Measurements from ENCODE around the gene OSBPL10. TPM values are rescaled to one million over a fixed set of nuclear protein-coding genes. Genes with fewer than 3 reads are reported as not detected.

OSBPL10 gene
- total RNA-seq, 2 donors from 2014 or later, result 2.2 to 5.1 TPM

GRCh38 chr3:31906182-31906581 is 74.9 kb downstream of the OSBPL10 start:
- Mint-ChIP-seq H3K9me3 (no peaks in the 10 kb centered on the region), H3K27me3 (ENCODE audit: low read depth) (no peaks in the 10 kb centered on the region)

DNA sequence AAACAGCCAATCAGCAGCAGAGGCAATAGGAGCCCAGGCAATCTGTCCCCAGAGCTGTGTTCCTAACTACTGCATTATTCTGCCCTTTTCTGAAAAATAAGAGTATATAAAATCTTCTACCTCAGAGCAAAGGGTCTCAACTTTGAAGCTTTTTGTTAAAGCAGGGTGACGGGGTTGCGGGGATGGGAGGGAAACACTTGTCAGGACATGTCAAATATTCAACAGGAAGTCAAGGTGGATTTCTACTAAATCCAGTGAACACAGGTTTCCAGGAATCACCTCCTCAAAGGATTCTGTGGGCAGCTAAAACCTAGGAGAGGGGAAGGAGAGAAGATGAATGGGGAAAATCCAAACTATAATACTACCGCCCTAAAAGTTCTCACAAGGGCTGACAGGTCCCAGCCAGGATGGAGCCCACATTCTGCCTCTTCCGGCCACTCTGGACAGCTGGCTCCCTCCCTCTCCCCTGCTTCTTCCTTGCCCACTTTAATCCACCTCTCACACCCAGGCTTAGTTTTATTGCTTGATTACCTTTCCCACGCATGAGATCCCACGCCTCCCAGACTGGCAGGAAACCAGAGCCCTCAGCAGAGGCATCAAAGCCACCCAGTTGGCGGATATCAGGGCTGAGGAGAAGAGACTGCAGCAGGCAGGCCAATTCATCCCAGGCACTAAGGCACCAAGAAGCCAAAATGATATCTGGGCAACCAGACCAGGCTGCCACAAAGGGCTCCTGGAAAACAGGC is 77.2 kb downstream of the OSBPL10 start:
- no peaks in the 10 kb centered on the region for H3K27me3 Mint-ChIP-seq (ENCODE audit: low read depth)
- H3K4me1 Mint-ChIP-seq (ENCODE audit: low read depth), result peaks cover 14% of the 10 kb centered on the region
- DNase-seq, result no peak
- no peak for ATAC-seq (replicated peaks in 1 of 2)
- H3K4me3 Mint-ChIP-seq, result no peak overlapping the region
- no peaks in the 10 kb centered on the region for H3K9me3 Mint-ChIP-seq
- H3K27ac Mint-ChIP-seq, result no peak overlapping the region
- H3K36me3 Mint-ChIP-seq (ENCODE audit: insufficient read depth in 2 of 2), result no peaks in the 10 kb centered on the region

More at GRCh38 chr3:31906182-31906581, 74.9 kb downstream of the OSBPL10 start:
- H3K4me1 Mint-ChIP-seq (ENCODE audit: low read depth), result peaks cover 7% of the 10 kb centered on the region
- no peak overlapping the region for H3K27ac Mint-ChIP-seq
- no peaks in the 10 kb centered on the region for H3K36me3 Mint-ChIP-seq (ENCODE audit: insufficient read depth in 2 of 2)
- no peak for DNase-seq
- no peak overlapping the region for H3K4me3 Mint-ChIP-seq
- ATAC-seq (replicated peaks in 1 of 2), result no peak

DNA sequence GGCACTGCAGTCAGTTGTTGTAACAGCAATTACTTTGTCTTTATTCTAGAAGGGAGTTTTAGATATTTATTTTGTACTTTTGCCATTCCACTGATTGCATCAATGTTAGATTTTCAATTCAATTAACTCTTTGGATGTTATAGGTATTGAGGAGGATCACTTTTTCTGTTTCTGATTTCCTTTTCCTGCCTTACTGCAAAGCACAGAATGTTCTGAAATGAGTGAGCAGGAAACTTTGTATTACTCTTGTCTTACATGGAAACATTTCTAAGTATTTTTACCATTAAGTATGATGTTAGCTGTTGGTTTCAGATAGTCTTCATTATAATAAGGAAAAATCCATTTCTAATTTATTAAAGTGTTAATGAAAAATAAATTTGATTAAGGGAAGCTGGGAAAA is 80.5 kb downstream of the OSBPL10 start:
- DNase-seq, result no peak
- H3K4me3 Mint-ChIP-seq, result peak overlapping the region in 1 of 2 donors; percentile 21
- no peaks in the 10 kb centered on the region for H3K27me3 Mint-ChIP-seq (ENCODE audit: low read depth)
- no peaks in the 10 kb centered on the region for H3K9me3 Mint-ChIP-seq
- no peaks in the 10 kb centered on the region for H3K36me3 Mint-ChIP-seq (ENCODE audit: insufficient read depth in 2 of 2)
- H3K4me1 Mint-ChIP-seq (ENCODE audit: low read depth), result peaks cover 14% of the 10 kb centered on the region
- no peak overlapping the region for H3K27ac Mint-ChIP-seq
- no peak for ATAC-seq (replicated peaks in 1 of 2)

GRCh38 chr3:31896648-31897433 is 84.2 kb downstream of the OSBPL10 start:
- Mint-ChIP-seq H3K4me1 (ENCODE audit: low read depth) (peaks cover 7% of the 10 kb centered on the region), H3K27ac (no peak overlapping the region), H3K36me3 (ENCODE audit: insufficient read depth in 2 of 2) (no peaks in the 10 kb centered on the region), H3K9me3 (no peaks in the 10 kb centered on the region), H3K27me3 (ENCODE audit: low read depth) (peaks cover 5% of the 10 kb centered on the region), H3K4me3 (no peak overlapping the region)
- DNase-seq (no peak), ATAC-seq (replicated peaks in 1 of 2) (no peak)

DNA sequence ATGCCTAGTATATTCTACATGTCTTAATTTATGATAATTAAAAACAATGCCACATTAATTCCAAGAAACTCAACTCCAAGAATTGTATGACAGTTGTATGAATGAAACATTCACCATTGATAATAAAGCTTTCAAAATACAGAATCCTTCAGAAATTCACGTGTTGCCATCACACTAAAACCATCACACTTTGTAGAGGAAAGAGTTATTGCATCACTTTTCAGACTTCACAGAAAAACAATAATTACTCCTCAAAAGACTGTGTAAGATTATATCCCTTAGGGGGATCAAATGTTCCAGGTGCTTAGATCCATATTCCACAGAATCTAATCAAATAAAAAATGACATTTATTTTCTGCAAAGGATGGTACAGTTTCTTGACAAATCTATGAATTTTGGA is 85.0 kb downstream of the OSBPL10 start:
- DNase-seq (no peak), ATAC-seq (replicated peaks in 1 of 2) (no peak)
- no peaks in the 10 kb centered on the region for H3K9me3 Mint-ChIP-seq
- no peak overlapping the region for H3K4me3 Mint-ChIP-seq
- H3K36me3 Mint-ChIP-seq (ENCODE audit: insufficient read depth in 2 of 2), result no peaks in the 10 kb centered on the region
- peaks cover 7% of the 10 kb centered on the region for H3K4me1 Mint-ChIP-seq (ENCODE audit: low read depth)
- no peak overlapping the region for H3K27ac Mint-ChIP-seq
- H3K27me3 Mint-ChIP-seq (ENCODE audit: low read depth), result peaks cover 7% of the 10 kb centered on the region

DNA sequence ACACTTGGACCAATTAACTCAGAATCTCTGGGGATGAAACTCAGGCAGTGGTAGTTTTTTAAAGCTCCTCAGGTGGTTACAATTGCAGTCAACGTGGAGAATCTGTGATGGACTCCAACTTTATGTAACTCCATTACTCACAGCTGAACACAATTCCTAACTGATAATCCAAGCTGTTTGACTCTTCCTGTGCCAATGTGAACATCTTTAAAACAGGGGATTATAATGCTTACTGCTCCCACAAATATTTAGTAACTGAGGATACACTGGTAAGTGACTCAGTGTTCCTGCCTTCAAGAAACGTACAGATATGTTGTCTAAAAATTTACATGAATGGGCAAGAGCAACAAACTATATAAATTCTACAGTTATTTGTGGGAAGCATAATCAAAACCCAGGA is 85.6 kb downstream of the OSBPL10 start:
- no peaks in the 10 kb centered on the region for H3K9me3 Mint-ChIP-seq
- peaks cover 7% of the 10 kb centered on the region for H3K27me3 Mint-ChIP-seq (ENCODE audit: low read depth)
- peaks cover 5% of the 10 kb centered on the region for H3K4me1 Mint-ChIP-seq (ENCODE audit: low read depth)
- ATAC-seq (replicated peaks in 1 of 2) (no peak), DNase-seq (no peak)
- H3K36me3 Mint-ChIP-seq (ENCODE audit: insufficient read depth in 2 of 2), result no peaks in the 10 kb centered on the region
- no peak overlapping the region for H3K27ac Mint-ChIP-seq
- no peak overlapping the region for H3K4me3 Mint-ChIP-seq

- Mint-ChIP-seq H3K27ac (no peak overlapping the region), H3K4me1 (ENCODE audit: low read depth) (no peaks in the 10 kb centered on the region), H3K27me3 (ENCODE audit: low read depth) (peaks cover 7% of the 10 kb centered on the region), H3K9me3 (no peaks in the 10 kb centered on the region), H3K36me3 (ENCODE audit: insufficient read depth in 2 of 2) (no peaks in the 10 kb centered on the region), H3K4me3 (no peak overlapping the region)
- no peak for DNase-seq
- no peak for ATAC-seq (replicated peaks in 1 of 2)
These were observed 88.0 kb downstream of the OSBPL10 start for GRCh38 chr3:31892916-31893573.

GRCh38 chr3:31892500-31892899 is 88.6 kb downstream of the OSBPL10 start:
- H3K9me3 Mint-ChIP-seq, result no peaks in the 10 kb centered on the region
- no peak for ATAC-seq (replicated peaks in 1 of 2)
- peaks cover 7% of the 10 kb centered on the region for H3K27me3 Mint-ChIP-seq (ENCODE audit: low read depth)

DNA sequence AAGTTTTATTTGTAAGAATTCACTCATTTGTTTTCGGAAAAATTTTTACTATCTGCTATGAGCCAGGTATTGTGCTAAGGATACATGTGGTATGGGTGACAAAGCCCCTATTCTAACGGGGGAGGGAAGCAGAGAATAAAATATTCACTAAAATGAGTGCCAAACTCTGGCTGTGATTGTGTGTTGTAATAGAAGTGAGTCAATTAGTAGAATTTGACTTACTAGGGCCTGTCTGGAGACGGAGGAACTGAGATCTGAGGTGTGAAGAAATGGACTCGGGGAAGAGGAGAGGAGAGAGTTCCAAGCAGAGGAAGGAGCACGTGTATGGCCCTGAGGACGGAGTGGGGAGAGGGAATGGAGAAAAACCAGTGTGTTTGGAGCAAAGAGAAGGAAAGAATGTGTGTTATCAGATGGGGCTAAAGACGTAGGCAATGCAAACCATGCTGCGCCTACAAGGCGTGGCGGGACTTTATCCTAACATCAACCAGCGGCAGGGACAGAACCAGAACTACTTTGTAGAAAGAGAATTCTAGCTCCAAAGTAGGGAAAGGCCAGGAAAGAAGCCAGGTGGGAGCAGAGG is 89.1 kb downstream of the OSBPL10 start:
- Mint-ChIP-seq H3K27me3 (ENCODE audit: low read depth) (peaks cover 12% of the 10 kb centered on the region), H3K4me3 (no peak overlapping the region), H3K27ac (no peak overlapping the region), H3K36me3 (ENCODE audit: insufficient read depth in 2 of 2) (no peaks in the 10 kb centered on the region), H3K4me1 (ENCODE audit: low read depth) (no peaks in the 10 kb centered on the region), H3K9me3 (no peaks in the 10 kb centered on the region)
- ATAC-seq (replicated peaks in 1 of 2) (no peak), DNase-seq (no peak)

More at GRCh38 chr3:31892500-31892899, 88.6 kb downstream of the OSBPL10 start:
- H3K27ac Mint-ChIP-seq, result no peak overlapping the region
- H3K36me3 Mint-ChIP-seq (ENCODE audit: insufficient read depth in 2 of 2), result no peaks in the 10 kb centered on the region
- H3K4me3 Mint-ChIP-seq, result no peak overlapping the region
- DNase-seq, result no peak
- no peaks in the 10 kb centered on the region for H3K4me1 Mint-ChIP-seq (ENCODE audit: low read depth)

DNA sequence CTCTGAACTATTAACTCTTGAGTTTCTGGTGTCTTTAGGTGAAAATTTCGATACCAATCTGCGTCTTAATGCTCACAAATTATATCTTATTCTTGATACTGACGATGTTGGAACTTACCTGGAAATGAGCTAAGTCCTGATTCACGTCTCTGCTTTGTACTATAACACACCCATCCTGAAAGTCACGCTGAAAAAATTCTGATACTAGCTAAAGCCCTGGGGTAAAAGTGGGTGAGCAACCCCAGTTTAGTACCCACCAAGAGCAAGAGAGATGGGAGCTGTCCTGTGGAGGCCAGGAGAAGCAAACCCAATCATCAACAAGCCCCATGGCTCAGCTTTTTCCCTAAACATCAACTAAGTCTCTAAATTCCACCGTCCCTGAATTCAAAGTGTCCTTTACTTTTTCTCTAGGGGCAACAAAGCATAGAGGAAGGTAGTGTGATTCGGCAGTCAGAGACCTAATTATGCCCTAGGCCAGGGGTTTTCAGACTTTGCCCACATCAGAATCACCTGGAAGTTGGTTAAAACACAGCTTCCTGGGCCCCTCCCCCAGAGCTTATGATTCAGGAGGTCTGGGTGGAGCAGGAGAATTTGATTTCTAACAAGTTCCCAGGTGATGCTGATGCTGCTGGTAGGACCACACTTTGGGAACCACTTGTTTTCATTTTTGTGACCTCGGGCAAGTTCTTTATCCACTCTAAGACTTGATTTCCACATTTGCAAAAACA is 90.2 kb downstream of the OSBPL10 start:
- H3K36me3 Mint-ChIP-seq (ENCODE audit: insufficient read depth in 2 of 2), result no peaks in the 10 kb centered on the region
- no peak for ATAC-seq (replicated peaks in 1 of 2)
- DNase-seq, result no peak
- H3K9me3 Mint-ChIP-seq, result no peaks in the 10 kb centered on the region
- H3K4me3 Mint-ChIP-seq, result no peak overlapping the region
- H3K27ac Mint-ChIP-seq, result no peak overlapping the region
- no peaks in the 10 kb centered on the region for H3K4me1 Mint-ChIP-seq (ENCODE audit: low read depth)
- peaks cover 15% of the 10 kb centered on the region for H3K27me3 Mint-ChIP-seq (ENCODE audit: low read depth)

DNA sequence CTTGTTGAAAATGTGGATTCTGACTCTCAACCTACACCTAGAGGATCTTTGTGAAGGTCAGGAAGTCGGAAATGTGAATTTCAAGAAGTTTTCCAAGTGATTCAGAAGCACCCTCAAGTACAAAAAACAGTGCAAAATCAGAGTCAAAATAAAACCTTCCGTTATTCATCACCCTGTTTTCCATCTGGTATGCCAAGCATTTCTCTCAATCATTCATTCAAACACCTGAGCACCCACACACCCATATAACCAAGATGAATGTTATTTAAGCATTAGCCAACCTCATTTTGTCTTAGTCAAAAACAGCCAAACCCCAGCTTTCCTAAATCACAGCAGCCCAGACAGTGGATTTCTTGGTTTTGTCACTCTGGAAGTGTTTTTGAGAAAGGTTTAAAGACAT is 91.1 kb downstream of the OSBPL10 start:
- no peaks in the 10 kb centered on the region for H3K9me3 Mint-ChIP-seq
- H3K4me3 Mint-ChIP-seq, result no peak overlapping the region
- H3K27ac Mint-ChIP-seq, result no peak overlapping the region
- H3K27me3 Mint-ChIP-seq (ENCODE audit: low read depth), result peaks cover 15% of the 10 kb centered on the region
- ATAC-seq (replicated peaks in 1 of 2) (no peak), DNase-seq (no peak)
- H3K36me3 Mint-ChIP-seq (ENCODE audit: insufficient read depth in 2 of 2), result no peaks in the 10 kb centered on the region
- no peaks in the 10 kb centered on the region for H3K4me1 Mint-ChIP-seq (ENCODE audit: low read depth)

- Mint-ChIP-seq H3K4me1 (ENCODE audit: low read depth) (no peaks in the 10 kb centered on the region), H3K27me3 (ENCODE audit: low read depth) (peaks cover 8% of the 10 kb centered on the region), H3K4me3 (no peak overlapping the region), H3K36me3 (ENCODE audit: insufficient read depth in 2 of 2) (no peaks in the 10 kb centered on the region), H3K9me3 (no peaks in the 10 kb centered on the region), H3K27ac (no peak overlapping the region)
- ATAC-seq (replicated peaks in 1 of 2) (no peak), DNase-seq (no peak)
These were observed 95.8 kb downstream of the OSBPL10 start for GRCh38 chr3:31885235-31885634.

All from activated T-cell treated with anti-CD3 and anti-CD28 coated beads, Interleukin-2, amount 50 U/mL, for 72 hours (primary cell).